NK-92 (cell line): ENCODE data around the gene OBI1.

Source experiments
- DNase-seq: peaks from one replicate; lab custom pipeline; 2025; ENCODE audit not compliant: unreplicated experiment; lab: John Stamatoyannopoulos, UW

The OBI1 gene

DNA sequence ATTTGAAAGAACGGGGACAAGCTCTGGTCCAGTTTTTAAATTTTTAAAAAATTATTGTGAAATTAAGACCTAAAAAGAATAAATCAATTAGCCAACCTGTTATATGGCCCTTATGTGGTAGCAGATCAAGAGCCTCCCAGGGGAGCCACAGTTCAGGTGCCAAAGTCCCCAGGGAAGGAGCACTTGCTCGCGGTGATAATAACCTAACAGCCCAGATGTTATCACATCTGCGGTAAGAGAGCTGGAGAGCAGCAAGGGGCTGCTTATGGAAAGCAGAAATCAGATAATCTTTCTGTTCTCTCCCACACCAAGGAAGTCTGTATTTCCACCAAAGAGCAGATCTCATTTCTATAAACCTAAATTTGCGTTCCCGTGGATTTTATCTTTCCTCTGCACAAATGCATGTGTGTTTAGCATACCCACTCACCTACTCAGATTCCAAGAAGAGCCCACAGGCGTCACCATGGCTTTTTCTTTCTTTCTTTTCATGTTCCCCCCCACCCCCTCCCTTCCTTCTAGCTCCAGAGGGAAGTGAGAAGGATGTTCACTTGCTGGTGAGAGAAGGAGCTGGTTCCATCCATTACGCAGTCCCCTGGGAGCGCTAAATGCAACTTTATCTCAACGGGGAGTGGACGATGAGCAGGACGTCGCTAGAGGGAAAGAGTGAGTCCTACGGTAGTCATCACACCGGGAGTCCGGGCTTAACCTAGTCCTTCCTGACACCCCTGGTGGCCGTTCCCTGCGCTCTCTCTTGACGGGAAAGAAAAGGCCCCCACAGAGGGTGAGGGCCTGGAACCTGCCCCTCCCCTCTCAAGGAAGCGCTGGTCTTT is 54.0 kb downstream of the OBI1 start:
- no peak for DNase-seq

DNA sequence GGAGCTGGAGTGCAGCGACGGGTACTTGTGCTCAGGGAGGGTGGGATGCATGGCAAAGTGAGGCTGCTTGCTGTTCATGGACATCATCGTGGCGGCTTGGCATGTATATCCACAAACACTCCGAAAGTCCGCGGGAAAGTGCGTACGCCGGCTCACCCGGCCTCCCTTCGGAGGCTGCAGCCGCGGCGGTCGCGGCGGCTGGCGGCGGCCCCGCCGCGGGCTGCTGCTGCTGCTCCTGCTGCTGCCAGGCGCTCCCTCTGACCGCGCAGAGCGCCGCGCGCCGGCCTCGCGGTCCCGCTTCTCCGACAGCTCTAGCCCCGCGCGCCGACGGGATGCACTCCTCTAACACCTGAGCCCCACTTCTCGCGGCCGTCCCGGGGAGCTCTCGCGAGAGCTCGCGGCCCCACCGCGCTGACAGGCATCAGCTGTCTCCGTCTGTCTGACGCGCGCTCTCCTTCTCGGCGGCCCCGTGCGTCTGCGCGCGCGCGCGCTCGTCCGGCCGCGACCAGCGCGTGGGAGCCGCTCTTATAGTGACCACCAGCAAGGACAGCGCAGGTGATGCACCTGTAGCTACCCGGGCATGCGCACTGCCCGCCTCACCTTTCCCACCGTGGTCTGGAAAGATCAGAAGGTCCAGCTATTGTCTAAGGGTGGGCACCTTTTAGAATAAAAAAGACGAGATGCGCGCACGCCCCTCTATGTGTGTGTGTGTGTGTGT is 55.6 kb downstream of the OBI1 start, which contains the start of gene POU4F1:
Gene POU4F1 (minus strand): TSS at position 313 of the 718 bp plus-strand sequence. CDS start 226 bp downstream, at position 87.
- DNase-seq = no peak

DNA sequence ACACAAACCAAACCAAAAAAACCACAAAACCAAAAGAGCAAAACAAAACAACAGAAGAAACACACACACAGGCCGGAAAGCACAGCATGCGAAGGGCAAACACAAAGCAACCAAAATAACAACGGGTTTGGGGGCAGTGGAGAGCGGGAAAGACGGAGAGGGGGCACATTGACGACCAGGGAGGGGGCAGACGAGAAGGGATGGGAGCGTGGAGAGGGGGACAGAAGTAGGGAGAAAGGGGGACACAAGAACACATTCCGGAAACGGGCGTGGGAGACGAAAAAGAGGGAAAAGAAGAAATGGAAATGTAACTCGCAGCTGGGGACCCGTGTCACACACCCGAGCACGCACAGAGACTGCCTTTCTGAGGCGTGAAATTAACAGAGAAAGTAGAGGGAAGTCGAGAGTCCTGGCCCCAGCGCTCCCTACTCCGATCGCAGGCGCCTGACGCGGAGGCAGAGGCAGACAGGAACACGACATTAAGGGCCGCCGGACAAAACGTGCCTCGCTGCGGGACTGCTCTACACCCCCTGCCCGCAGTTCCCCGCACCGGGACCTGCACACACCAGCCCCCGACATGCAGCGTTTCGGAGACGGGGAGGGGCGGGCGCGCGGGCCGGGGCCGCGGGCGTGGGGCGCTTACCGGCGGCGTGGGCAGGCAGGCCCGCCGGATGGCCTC is 56.3 kb downstream of the OBI1 start:
- no peak for DNase-seq

DNA sequence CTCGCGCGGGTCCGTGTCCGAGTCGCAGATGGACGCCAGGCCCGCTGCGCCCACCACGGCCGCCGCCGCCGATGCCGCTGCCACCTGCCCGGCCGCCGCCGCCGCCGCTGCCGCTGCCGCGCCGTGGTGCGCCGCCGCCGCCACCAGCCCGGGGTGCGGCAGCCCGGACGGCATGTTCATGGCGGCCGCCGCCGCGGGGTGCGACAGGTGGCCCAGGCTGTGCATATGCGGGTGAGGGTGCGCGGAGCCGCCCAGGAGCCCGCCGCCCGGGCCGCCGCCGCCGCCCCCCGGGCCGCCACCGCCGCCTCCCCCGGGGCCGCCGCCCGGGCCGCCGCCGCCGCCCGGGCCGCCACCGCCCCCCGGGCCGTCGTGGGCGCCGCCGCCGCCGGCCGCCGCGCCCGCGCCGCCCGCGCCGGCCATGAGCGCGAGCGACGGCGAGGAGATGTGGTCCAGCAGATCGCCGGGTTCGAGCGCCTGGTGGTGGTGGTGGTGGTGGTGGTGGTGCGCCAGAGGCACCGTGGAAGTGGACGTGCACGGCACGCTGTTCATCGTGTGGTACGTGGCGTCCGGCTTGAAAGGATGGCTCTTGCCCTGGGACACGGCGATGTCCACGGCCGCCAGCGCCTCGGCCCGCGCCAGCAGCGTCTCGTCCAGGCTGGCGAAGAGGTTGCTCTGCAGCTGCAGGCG is 56.9 kb downstream of the OBI1 start:
- DNase-seq = no peak

DNA sequence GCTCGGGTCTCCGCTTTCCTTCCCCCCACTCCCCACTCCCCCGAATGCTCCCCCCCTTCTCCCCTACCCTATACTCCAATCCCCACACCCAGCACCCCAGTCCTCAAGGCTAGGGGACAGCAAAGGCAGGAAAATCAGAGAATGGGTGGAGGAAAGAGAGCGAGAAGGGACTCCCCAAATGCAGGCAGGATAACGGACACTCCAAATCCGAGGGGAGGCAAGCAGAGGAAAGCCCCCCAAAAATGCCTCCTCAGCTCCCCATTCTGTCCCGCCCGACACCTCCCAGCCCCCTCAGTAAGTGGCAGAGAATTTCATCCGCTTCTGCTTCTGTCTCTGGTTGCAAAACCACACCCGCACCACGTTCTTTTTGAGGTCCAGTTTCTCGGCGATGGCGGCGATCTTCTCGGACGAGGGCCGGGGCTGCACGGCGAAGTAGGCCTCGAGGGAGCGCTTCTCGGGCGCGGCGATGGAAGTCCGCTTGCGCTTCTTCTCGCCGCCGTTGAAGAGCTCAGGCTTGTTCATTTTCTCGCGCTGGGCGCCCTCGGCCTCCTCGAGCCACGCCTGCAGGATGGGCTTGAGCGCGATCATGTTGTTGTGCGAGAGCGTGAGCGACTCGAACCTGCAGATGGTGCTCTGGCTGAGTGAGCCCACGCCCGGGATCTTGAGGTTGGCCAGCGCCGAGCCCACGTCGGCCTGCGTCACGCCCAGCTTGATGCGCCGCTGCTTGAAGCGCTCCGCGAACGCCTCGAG is 57.7 kb downstream of the OBI1 start:
- DNase-seq = no peak

DNA sequence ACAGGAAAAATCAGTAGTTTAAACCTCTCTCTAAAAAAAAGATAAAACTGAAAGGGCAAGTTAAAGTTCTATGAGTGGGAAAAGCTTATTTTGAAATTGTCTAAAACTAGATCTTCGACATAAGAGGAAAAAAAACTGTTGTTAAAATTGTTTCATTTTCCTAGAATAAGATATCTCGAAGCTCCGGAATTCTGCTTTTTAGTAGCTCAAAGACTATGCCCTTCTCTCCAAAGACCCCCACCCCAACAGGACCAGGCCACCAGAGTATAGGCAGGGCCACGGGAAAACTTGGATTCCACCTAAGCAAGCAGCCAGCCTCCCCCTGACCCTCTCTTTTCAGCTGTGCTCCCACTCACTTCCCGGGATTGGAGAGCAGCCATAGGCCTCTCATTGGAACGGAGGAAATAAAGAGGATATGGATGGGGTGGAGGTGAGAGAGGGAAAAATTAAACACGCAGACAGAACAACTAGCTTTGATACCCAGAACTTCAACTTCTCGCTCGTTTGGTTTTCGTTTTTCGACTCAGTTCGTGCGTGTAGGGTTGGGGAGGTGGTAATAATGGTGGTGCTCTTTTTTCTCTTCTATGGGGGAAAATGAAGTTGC is 58.6 kb downstream of the OBI1 start:
- DNase-seq = no peak

DNA sequence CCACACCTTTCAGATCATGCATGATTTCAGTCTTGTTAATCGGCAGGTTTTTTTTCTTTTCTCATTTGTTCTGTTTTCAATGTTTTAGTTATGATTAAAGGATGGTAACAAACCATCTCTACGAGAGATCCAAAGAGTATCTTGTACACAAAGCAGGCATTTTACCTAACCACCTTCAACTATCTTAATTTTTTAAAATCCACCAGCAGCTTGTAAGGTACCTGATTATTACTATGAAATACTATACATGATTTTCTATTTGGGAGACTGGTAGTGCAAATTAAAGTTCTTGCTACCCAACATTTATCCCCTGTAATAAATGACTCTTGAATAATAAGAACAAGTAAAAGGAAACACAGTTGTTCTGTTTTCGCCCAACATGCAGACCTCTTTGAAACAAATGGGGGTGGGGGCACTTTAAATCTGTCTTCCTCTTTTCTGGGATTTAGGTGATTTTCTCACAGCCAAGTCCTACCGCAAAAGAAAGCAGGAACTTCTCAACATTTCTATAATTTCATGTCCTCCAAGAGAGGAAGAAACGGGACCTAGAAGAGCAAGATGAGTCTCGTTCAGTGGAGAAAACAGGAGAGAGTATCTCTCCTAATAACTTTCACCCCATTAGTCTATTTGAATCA is 59.2 kb downstream of the OBI1 start:
- no peak for DNase-seq

DNA sequence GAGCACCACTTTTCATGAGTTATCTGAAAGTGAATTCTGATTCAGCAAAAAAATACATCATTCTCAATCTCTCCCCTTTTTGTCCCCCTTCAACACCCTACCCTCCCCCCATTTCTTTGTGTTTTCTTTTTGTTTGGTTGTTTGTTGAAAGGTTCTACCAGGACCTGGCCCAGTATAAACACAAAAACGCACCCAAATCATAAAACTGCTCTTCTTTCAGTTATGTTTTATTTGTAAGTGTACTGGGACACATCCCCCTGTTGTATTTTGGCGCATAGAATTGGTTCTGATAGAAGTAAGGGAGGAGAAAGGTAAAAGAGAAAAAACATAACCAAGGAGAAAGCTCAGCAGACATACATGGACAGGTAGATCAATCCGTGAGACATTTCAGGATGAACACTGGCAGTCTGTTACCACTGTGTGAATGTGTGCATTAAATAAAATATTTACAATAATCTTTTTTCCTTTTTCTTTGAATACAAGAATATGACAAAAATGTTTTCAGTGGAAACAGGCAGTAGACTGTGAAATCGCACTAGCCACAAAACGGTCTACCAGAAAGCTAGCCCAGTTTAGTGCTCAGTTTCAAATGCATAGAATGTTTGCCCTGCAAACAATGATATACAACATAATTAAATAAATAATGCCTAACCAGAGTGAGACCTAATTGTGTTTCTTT is 59.9 kb downstream of the OBI1 start:
- DNase-seq = no peak

DNA sequence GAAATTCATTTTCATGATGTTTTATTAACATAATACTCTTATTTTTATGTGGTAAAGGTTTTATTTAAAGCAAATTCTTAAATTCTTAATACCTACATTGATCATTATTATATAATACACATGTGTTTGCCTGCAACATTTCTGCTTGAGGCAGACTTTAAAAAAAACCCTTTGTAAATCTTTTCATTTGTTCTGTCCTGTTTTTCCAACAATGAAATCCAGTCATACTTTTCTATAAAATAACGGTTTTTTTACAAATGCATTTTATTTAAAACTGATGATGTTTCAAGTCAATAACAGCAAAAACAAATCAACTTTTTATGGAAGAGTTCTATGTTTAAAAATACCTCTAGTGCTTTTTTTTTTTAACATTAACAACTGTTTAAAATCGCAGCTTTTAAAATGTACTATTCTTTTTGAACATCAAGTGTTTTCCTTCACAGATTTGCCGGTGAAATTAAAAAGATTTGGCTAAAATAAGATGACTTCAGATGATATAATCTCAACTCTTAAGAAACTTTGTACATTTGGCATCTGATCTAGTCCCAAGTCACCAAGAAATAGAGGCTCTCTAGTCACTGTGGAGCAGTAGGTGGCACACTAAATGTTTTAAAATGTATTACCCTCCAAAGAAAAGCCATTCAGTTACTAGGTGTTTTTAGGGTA is 60.7 kb downstream of the OBI1 start:
- no peak for DNase-seq

DNA sequence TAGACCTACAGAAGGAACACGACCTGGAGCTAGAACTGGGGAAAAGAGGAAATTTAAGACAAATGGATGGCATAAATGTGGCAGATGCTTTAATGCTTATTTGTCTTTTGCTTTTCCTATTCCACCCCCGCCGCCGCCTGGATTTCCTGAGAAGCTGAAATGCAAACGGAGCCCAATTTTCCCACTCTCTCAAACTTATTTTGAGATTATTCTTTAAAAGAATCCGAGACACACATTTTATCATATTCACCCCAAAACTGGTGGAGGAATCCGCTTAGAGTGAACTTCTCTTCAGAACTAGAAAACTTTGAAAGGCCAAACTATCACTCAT is 61.4 kb downstream of the OBI1 start:
- DNase-seq = no peak

DNA sequence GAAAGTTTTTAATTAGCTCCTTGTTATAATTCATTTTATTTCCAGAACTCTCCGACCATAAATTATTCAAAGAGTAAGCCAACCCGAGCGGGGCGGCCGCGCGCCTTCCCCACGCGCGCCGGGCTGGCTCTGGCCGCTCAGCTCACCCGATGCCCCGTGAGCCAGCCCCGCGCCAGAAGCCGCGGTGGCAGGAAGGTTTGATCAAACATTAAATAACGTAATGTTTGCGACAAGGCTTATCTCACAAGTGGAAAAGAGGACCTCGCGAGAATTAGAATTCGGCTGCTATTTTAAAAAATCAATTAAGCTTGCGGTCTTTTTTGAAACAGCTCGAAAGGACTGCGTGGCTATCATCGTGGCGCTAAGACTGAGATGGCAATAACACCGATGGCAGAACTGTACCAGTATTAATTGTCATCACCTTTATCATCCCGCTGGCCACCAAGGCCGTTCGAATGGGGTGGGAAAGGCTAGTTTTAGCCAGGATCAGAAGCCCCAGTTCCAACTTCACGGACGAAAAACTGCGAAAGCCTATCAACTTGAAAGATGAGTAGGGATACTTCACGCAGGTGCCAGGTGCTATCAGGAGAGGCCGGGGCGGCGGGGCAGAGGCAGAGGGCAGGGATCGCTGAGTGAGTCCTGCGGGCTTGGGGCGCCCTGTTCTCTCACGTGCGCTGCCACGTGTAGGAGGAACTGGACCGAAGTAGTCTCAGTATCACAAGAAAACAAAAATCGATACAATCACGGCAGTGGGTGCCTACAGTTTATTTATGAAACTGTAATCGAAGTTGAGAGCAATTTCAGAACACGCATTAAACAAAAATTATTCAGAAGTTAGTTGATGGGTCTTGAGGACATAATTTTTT is 62.0 kb downstream of the OBI1 start:
- no peak for DNase-seq

DNA sequence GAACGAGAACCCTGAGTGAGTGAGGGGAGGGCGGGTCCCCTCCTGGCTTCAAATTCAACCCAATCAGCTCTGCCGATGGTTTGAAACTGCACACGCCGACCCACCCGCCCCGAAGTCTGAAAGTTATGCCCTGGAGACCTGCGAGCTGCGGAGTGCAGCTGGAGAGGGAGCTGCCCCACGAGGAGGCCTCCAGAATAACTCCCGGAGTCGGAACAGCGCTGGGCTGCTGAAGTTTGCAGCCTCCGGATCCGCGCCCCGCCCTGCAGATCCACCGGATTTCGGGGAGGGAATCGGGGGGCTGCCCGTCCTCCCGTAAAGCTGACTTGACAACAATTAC is 62.6 kb downstream of the OBI1 start:
- DNase-seq = no peak

DNA sequence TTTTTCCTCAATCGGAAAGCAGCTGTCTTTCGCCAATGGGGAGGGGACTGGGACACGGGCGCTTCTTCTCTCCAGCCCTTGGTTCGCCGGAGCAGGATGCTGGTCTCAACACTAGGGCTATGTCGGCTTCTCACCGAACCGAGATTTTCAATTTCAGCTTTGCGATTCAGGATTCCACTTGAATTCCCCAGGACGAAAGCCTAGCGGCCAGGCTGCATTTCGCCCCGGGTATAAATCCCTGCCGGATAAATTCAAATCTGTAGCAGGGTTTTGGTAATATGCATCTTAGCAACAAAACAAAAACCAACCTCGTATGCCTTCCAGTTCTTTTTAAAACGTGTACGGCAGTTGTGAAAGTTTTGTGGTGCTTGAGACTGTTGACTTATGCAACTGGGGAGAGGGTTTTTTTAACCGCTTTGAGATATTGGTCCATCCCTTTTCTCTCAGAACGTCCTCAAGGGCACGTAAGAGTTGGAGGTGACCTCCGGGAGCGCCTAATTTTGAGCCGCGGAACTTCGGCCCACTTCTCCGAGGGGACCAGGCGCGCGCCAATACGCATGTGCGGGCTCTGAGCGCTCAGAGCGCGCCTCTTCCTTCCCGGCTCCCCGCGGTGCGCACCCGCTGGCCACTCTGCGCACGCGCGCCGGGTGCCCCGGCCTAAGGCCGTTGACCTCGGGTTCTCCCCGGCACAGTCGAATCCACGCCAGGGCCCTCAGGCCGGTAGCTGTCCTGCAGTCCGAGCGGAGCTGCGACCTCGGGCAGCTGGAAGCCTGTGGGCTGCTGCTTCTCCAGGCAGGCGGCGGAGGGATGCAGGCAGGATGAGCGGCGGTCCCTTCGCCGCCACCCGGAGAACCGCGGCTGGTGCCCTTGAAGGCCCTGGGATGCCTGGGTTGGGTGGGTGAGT is 63.2 kb downstream of the OBI1 start:
- no peak for DNase-seq

DNA sequence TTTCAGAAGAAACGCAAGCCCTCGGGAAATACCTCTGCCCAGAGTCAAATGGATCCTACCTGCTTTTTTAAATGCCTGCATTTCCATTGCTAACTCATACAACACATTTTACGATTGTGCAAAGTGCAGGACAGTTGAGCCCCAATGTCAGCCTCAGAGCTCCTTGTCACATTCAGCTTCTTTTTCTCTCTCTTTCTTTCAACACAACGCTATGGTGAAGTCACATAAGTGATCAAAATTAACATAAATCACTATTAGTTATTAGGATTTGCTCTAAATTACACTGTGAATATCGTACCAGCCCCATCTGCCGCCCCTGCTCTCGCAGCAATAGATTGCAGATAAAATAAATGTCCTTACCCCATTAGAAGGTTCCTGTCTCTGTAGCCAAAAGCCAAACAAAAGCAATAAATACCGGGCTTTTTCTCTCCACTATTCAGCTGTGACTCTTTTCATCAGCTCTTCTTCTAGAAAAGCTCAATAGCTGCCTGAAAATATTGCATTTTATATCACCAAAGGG is 64.4 kb downstream of the OBI1 start:
- DNase-seq = no peak

DNA sequence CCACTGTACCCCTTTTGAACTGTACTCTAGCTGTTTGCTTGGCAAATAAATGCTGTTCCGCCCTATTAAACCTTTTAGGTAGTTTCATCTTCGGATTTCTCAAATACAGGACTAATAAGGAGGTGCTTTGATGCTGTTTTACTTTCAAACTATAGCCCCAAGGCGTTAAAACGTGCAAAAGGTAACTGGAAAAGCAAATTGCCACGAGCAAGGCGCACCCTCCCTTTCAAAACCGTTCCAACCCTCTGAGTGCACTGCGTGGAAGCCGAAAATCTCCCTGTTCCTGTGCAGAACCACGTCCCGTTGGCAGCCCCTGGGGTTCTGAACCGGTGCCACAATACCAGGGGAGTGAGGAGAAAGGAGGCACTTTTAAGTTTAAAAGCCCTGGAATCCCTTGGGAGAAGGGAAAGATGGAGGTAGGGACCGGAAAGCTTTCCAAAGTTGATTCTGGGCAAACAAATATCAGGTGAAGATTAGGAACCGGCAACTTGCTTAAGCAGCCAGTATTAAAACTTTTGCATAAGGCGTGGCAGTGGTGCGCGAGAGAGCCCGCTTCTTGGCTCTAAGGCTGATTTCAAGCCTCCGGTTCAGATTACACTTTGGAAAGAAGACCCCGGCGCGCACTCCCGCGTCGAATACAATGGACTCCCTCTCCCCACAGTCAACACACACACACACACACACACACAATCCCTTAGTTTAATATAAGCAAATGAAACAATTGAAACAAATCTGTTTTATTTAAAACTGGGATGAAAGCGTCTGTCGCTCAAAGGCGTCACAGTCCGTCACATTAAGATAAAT is 65.1 kb downstream of the OBI1 start:
- no peak for DNase-seq

DNA sequence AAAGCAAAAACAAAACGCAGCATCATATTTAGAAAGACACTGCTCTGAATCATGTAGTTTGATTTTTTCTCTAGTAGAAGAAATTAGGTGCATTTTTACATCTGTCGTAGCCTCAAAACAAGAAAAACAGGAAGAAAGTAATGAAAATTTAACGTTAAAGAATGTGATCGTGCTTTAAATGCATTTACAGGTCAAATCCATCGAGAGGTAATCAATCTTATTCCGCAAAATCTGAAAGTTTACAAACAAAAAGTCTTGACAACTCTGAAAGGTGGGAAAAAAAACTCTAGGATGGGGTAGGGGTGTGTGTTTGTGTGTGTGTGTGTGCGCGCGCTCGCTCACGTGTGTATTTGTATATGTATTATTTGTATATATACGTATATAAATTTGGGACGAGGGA is 65.8 kb downstream of the OBI1 start:
- DNase-seq = no peak
